Brain microvascular endothelial cell (primary cell): ENCODE results near the gene L3MBTL1.
A peak's percentile ranks its signal among the peaks of the same experiment; 100 is the strongest.

Source experiments
- DNase-seq: peaks from one replicate; pipeline ENCODE4 v3.0.0-alpha.2; 2020
- H3K27ac ChIP-seq: fragments of 250-450 bp; sonication (Bioruptor Pico); 2 replicates; pipeline ENCODE4 v1.5.1; 2020; ENCODE audit warnings: mild to moderate bottlenecking, moderate library complexity
- H3K27me3 ChIP-seq: fragments of 250-450 bp; sonication (Bioruptor Pico); replicated peaks from 2 replicates; pipeline ENCODE4 v1.5.1; 2020; ENCODE audit warnings: mild to moderate bottlenecking
- H3K36me3 ChIP-seq: fragments of 250-450 bp; sonication (Bioruptor Pico); replicated peaks from 2 replicates; pipeline ENCODE4 v1.5.1; 2020; ENCODE audit warnings: mild to moderate bottlenecking
- H3K4me3 ChIP-seq: 2 replicates; pipeline ENCODE4 v1.5.1; 2011; ENCODE audit warnings: low read depth, mild to moderate bottlenecking, control low read depth, low read length, moderate library complexity
- CTCF ChIP-seq: IDR thresholded peaks from 2 replicates; pipeline ENCODE4 v1.5.1; 2011; ENCODE audit warnings: low read depth, mild to moderate bottlenecking, moderate library complexity, low read length, control low read depth, inconsistent platforms; ENCODE audit errors: missing control alignments
- in situ Hi-C: cut with HindIII; loops from 2 replicates; pipeline ENCODE4 v1.10.0; 2017; ENCODE audit warnings: low sequenced_read_pairs, low pct_ligation_motif_present

The L3MBTL1 gene

GRCh38 chr20:43590392-43591303 lies 83.2 kb downstream of the L3MBTL1 start, which contains the start of gene IFT52:
Gene IFT52 (plus strand): TSS chr20:43590937. CDS start chr20:43594699, 3,762 bp downstream.
- Histone ChIP-seq H3K4me3 (peak within 1 kb of the TSS; percentile 98), H3K27ac (peak within 1 kb of the TSS; percentile 98), H3K27me3 (no peaks in the 10 kb centered on the region), H3K36me3 (peaks cover 7% of the 10 kb centered on the region)
- DNase-seq, result peak; percentile 92
- in situ Hi-C loops, result no loop called here
- TF ChIP-seq CTCF, result no peak
